IPS-15b (cell line): Measurements from ENCODE around the gene PGM5.

ENCODE experiments used
- H3K27me3 ChIP-seq: one replicate; pipeline ENCODE4 v1.6.1; 2013; ENCODE audit warnings: low read length; ENCODE audit not compliant: control insufficient read depth, insufficient read depth
- H3K36me3 ChIP-seq: one replicate; pipeline ENCODE4 v1.6.1; 2013; ENCODE audit warnings: low read length; ENCODE audit not compliant: control insufficient read depth, insufficient read depth
- H3K4me1 ChIP-seq: one replicate; pipeline ENCODE4 v1.6.1; 2013; ENCODE audit warnings: mild to moderate bottlenecking, low read length; ENCODE audit not compliant: control insufficient read depth, insufficient read depth
- H3K4me3 ChIP-seq: one replicate; pipeline ENCODE4 v1.5.1; 2013; ENCODE audit warnings: low read depth, low read length
- H3K9ac ChIP-seq: one replicate; pipeline ENCODE4 v1.6.1; 2013; ENCODE audit warnings: low read depth, mild to moderate bottlenecking, low read length
- H3K9me3 ChIP-seq: one replicate; pipeline ENCODE4 v1.6.1; 2013; ENCODE audit warnings: mild to moderate bottlenecking, low read length; ENCODE audit not compliant: control insufficient read depth, insufficient read depth

Gene PGM5

GRCh38 chr9:68419901-68420300 lies 63.5 kb downstream of the PGM5 start:
- no peak overlapping the region for H3K4me3 ChIP-seq
- peaks cover 20% of the 10 kb centered on the region for H3K27me3 ChIP-seq
- H3K4me1 ChIP-seq: no peaks in the 10 kb centered on the region
- no peak overlapping the region for H3K9ac ChIP-seq
- H3K36me3 ChIP-seq: no peaks in the 10 kb centered on the region
- H3K9me3 ChIP-seq: no peaks in the 10 kb centered on the region

- Histone ChIP-seq H3K4me3 (no peak overlapping the region), H3K36me3 (no peaks in the 10 kb centered on the region), H3K27me3 (peaks cover 23% of the 10 kb centered on the region), H3K9me3 (no peaks in the 10 kb centered on the region), H3K9ac (no peak overlapping the region), H3K4me1 (no peaks in the 10 kb centered on the region)
Measured at GRCh38 chr9:68426755-68427154, 70.3 kb downstream of the PGM5 start.

GRCh38 chr9:68427216-68427977 lies 71.0 kb downstream of the PGM5 start:
- H3K9ac ChIP-seq: no peak overlapping the region
- no peaks in the 10 kb centered on the region for H3K4me1 ChIP-seq
- no peaks in the 10 kb centered on the region for H3K9me3 ChIP-seq
- H3K27me3 ChIP-seq: peaks cover 23% of the 10 kb centered on the region
- no peak overlapping the region for H3K4me3 ChIP-seq
- no peaks in the 10 kb centered on the region for H3K36me3 ChIP-seq

- no peak overlapping the region for H3K4me3 ChIP-seq
- H3K4me1 ChIP-seq: no peaks in the 10 kb centered on the region
- H3K9me3 ChIP-seq: no peaks in the 10 kb centered on the region
- H3K9ac ChIP-seq: no peak overlapping the region
- H3K27me3 ChIP-seq: peaks cover 20% of the 10 kb centered on the region
- H3K36me3 ChIP-seq: no peaks in the 10 kb centered on the region
Measured at GRCh38 chr9:68428481-68428880, 72.1 kb downstream of the PGM5 start.

GRCh38 chr9:68429631-68430030 lies 73.2 kb downstream of the PGM5 start:
- Histone ChIP-seq H3K36me3 (no peaks in the 10 kb centered on the region), H3K4me1 (no peaks in the 10 kb centered on the region), H3K9ac (no peak overlapping the region), H3K9me3 (no peaks in the 10 kb centered on the region), H3K4me3 (no peak overlapping the region), H3K27me3 (peaks cover 16% of the 10 kb centered on the region)

- Histone ChIP-seq H3K4me1 (no peaks in the 10 kb centered on the region), H3K9ac (no peak overlapping the region), H3K27me3 (peaks cover 13% of the 10 kb centered on the region), H3K9me3 (no peaks in the 10 kb centered on the region), H3K36me3 (no peaks in the 10 kb centered on the region), H3K4me3 (no peak overlapping the region)
Measured at GRCh38 chr9:68431307-68431706, 74.9 kb downstream of the PGM5 start.

- Histone ChIP-seq H3K9ac (no peak overlapping the region), H3K9me3 (no peaks in the 10 kb centered on the region), H3K27me3 (peaks cover 8% of the 10 kb centered on the region), H3K4me3 (no peak overlapping the region), H3K36me3 (no peaks in the 10 kb centered on the region), H3K4me1 (no peaks in the 10 kb centered on the region)
Measured at GRCh38 chr9:68433531-68434110, 77.2 kb downstream of the PGM5 start.

- Histone ChIP-seq H3K9me3 (no peaks in the 10 kb centered on the region), H3K36me3 (no peaks in the 10 kb centered on the region), H3K27me3 (peaks cover 9% of the 10 kb centered on the region), H3K4me1 (no peaks in the 10 kb centered on the region), H3K9ac (no peak overlapping the region), H3K4me3 (no peak overlapping the region)
Measured at GRCh38 chr9:68437785-68438184, 81.4 kb downstream of the PGM5 start.

GRCh38 chr9:68443624-68444023 lies 87.2 kb downstream of the PGM5 start:
- H3K36me3 ChIP-seq: no peaks in the 10 kb centered on the region
- H3K9ac ChIP-seq: no peak overlapping the region
- H3K9me3 ChIP-seq: no peaks in the 10 kb centered on the region
- H3K27me3 ChIP-seq: peaks cover 25% of the 10 kb centered on the region
- H3K4me3 ChIP-seq: no peak overlapping the region
- no peaks in the 10 kb centered on the region for H3K4me1 ChIP-seq

GRCh38 chr9:68446836-68447235 lies 90.4 kb downstream of the PGM5 start:
- no peaks in the 10 kb centered on the region for H3K9me3 ChIP-seq
- H3K36me3 ChIP-seq: no peaks in the 10 kb centered on the region
- no peak overlapping the region for H3K9ac ChIP-seq
- peaks cover 32% of the 10 kb centered on the region for H3K27me3 ChIP-seq
- no peak overlapping the region for H3K4me3 ChIP-seq
- H3K4me1 ChIP-seq: no peaks in the 10 kb centered on the region

- Histone ChIP-seq H3K4me3 (no peak overlapping the region), H3K4me1 (no peaks in the 10 kb centered on the region), H3K27me3 (peaks cover 38% of the 10 kb centered on the region), H3K9me3 (no peaks in the 10 kb centered on the region), H3K9ac (no peak overlapping the region), H3K36me3 (no peaks in the 10 kb centered on the region)
Measured at GRCh38 chr9:68447611-68448010, 91.2 kb downstream of the PGM5 start.

GRCh38 chr9:68454579-68455334 lies 98.3 kb downstream of the PGM5 start:
- H3K4me1 ChIP-seq: no peaks in the 10 kb centered on the region
- H3K27me3 ChIP-seq: peaks cover 11% of the 10 kb centered on the region
- H3K4me3 ChIP-seq: no peak overlapping the region
- H3K36me3 ChIP-seq: no peaks in the 10 kb centered on the region
- H3K9me3 ChIP-seq: no peaks in the 10 kb centered on the region
- H3K9ac ChIP-seq: no peak overlapping the region
